Measurements from ENCODE around the gene CARMIL1. TPM values are rescaled to one million over a fixed set of nuclear protein-coding genes. Genes with fewer than 3 reads are reported as not detected.
"Not testable (repeated sequence)": the region's sequence is repeated elsewhere in the genome, so short reads cannot be mapped to it uniquely, and the experiment has no call there.

The CARMIL1 gene
- total RNA-seq, 1 donor from 2014 or later, result 1.4 TPM

GRCh38 chr6:25570578-25570977 is 291.4 kb downstream of the CARMIL1 start:
- no peak overlapping the region for H3K4me3 Mint-ChIP-seq
- DNase-seq, result no peak
- intact Hi-C loops (cut with micrococcal nuclease), result no loop called here
- no peak overlapping the region for H3K27ac Mint-ChIP-seq
- H3K27me3 Mint-ChIP-seq, result no peaks in the 10 kb centered on the region
- H3K4me1 Mint-ChIP-seq, result no peaks in the 10 kb centered on the region
- H3K36me3 Mint-ChIP-seq (ENCODE audit: low read depth), result no peaks in the 10 kb centered on the region
- H3K9me3 Mint-ChIP-seq, result no peaks in the 10 kb centered on the region

GRCh38 chr6:25576919-25577318 is 297.7 kb downstream of the CARMIL1 start:
- Mint-ChIP-seq H3K27me3 (no peaks in the 10 kb centered on the region), H3K4me3 (no peak overlapping the region), H3K36me3 (ENCODE audit: low read depth) (no peaks in the 10 kb centered on the region), H3K9me3 (no peaks in the 10 kb centered on the region), H3K4me1 (peaks cover 11% of the 10 kb centered on the region), H3K27ac (no peak overlapping the region)
- no peak for DNase-seq
- intact Hi-C loops (cut with micrococcal nuclease), result no loop called here

GRCh38 chr6:25578538-25578937 is 299.4 kb downstream of the CARMIL1 start:
- Mint-ChIP-seq H3K27me3 (no peaks in the 10 kb centered on the region), H3K4me3 (no peak overlapping the region), H3K9me3 (peaks cover 8% of the 10 kb centered on the region), H3K36me3 (ENCODE audit: low read depth) (no peaks in the 10 kb centered on the region), H3K27ac (no peak overlapping the region), H3K4me1 (peaks cover 24% of the 10 kb centered on the region)
- intact Hi-C loops (cut with micrococcal nuclease), result no loop called here
- no peak for DNase-seq

GRCh38 chr6:25579391-25579883 is 300.3 kb downstream of the CARMIL1 start:
- Mint-ChIP-seq H3K27ac (no peak overlapping the region), H3K4me3 (no peak overlapping the region), H3K4me1 (peaks cover 24% of the 10 kb centered on the region), H3K27me3 (no peaks in the 10 kb centered on the region), H3K9me3 (peaks cover 8% of the 10 kb centered on the region), H3K36me3 (ENCODE audit: low read depth) (no peaks in the 10 kb centered on the region)
- intact Hi-C loops (cut with micrococcal nuclease), result no loop called here
- DNase-seq, result no peak

- peaks cover 8% of the 10 kb centered on the region for H3K9me3 Mint-ChIP-seq
- H3K36me3 Mint-ChIP-seq (ENCODE audit: low read depth), result no peaks in the 10 kb centered on the region
- DNase-seq, result peak; percentile 68
- peaks cover 24% of the 10 kb centered on the region for H3K4me1 Mint-ChIP-seq
- peak overlapping the region; percentile 67 for H3K4me3 Mint-ChIP-seq
- H3K27ac Mint-ChIP-seq, result peak overlapping the region; percentile 76
- intact Hi-C loops (cut with micrococcal nuclease), result no loop called here
- no peaks in the 10 kb centered on the region for H3K27me3 Mint-ChIP-seq
Measured at GRCh38 chr6:25579902-25580495, 300.8 kb downstream of the CARMIL1 start.

GRCh38 chr6:25582101-25582500 is 302.9 kb downstream of the CARMIL1 start:
- Mint-ChIP-seq H3K4me1 (peaks cover 24% of the 10 kb centered on the region), H3K4me3 (no peak overlapping the region), H3K27ac (no peak overlapping the region), H3K36me3 (ENCODE audit: low read depth) (no peaks in the 10 kb centered on the region), H3K9me3 (peaks cover 8% of the 10 kb centered on the region), H3K27me3 (no peaks in the 10 kb centered on the region)
- no peak for DNase-seq
- intact Hi-C loops (cut with micrococcal nuclease), result no loop called here

GRCh38 chr6:25583099-25583498 is 303.9 kb downstream of the CARMIL1 start:
- no peak overlapping the region for H3K27ac Mint-ChIP-seq
- H3K4me1 Mint-ChIP-seq, result peaks cover 24% of the 10 kb centered on the region
- DNase-seq, result peak; percentile 72
- no peak overlapping the region for H3K4me3 Mint-ChIP-seq
- H3K27me3 Mint-ChIP-seq, result no peaks in the 10 kb centered on the region
- peaks cover 8% of the 10 kb centered on the region for H3K9me3 Mint-ChIP-seq
- intact Hi-C loops (cut with micrococcal nuclease), result no loop called here
- no peaks in the 10 kb centered on the region for H3K36me3 Mint-ChIP-seq (ENCODE audit: low read depth)

GRCh38 chr6:25583906-25584305 is 304.7 kb downstream of the CARMIL1 start:
- intact Hi-C loops (cut with micrococcal nuclease), result no loop called here
- DNase-seq, result no peak
- Mint-ChIP-seq H3K9me3 (peaks cover 8% of the 10 kb centered on the region), H3K36me3 (ENCODE audit: low read depth) (no peaks in the 10 kb centered on the region), H3K4me3 (no peak overlapping the region), H3K4me1 (peaks cover 24% of the 10 kb centered on the region), H3K27me3 (no peaks in the 10 kb centered on the region), H3K27ac (no peak overlapping the region)

- Mint-ChIP-seq H3K9me3 (peaks cover 8% of the 10 kb centered on the region), H3K4me3 (no peak overlapping the region)
- intact Hi-C loops (cut with micrococcal nuclease), result no loop called here
Measured at GRCh38 chr6:25585225-25585624, 306.1 kb downstream of the CARMIL1 start.

GRCh38 chr6:25586119-25586518 is 306.9 kb downstream of the CARMIL1 start:
- H3K4me3 Mint-ChIP-seq; H3K36me3 Mint-ChIP-seq (ENCODE audit: low read depth); H3K9me3 Mint-ChIP-seq; intact Hi-C loops (cut with micrococcal nuclease); H3K27ac Mint-ChIP-seq; H3K27me3 Mint-ChIP-seq; DNase-seq: not testable (repeated sequence)
- H3K4me1 Mint-ChIP-seq, result peaks cover 14% of the 10 kb centered on the region

More at GRCh38 chr6:25585225-25585624, 306.1 kb downstream of the CARMIL1 start:
- Mint-ChIP-seq H3K36me3 (ENCODE audit: low read depth) (no peaks in the 10 kb centered on the region), H3K27me3 (no peaks in the 10 kb centered on the region), H3K4me1 (peaks cover 18% of the 10 kb centered on the region), H3K27ac (no peak overlapping the region)
- DNase-seq, result no peak

- Mint-ChIP-seq H3K4me3 (no peak overlapping the region), H3K27me3 (no peaks in the 10 kb centered on the region), H3K27ac (no peak overlapping the region), H3K36me3 (ENCODE audit: low read depth) (no peaks in the 10 kb centered on the region), H3K4me1 (peaks cover 13% of the 10 kb centered on the region), H3K9me3 (peaks cover 8% of the 10 kb centered on the region)
- intact Hi-C loops (cut with micrococcal nuclease), result no loop called here
- DNase-seq, result no peak
Measured at GRCh38 chr6:25586927-25587326, 307.8 kb downstream of the CARMIL1 start.

- Mint-ChIP-seq H3K9me3 (no peaks in the 10 kb centered on the region), H3K4me1 (no peaks in the 10 kb centered on the region), H3K27ac (no peak overlapping the region), H3K36me3 (ENCODE audit: low read depth) (no peaks in the 10 kb centered on the region), H3K27me3 (no peaks in the 10 kb centered on the region), H3K4me3 (no peak overlapping the region)
- no peak for DNase-seq
- intact Hi-C loops (cut with micrococcal nuclease), result no loop called here
Measured at GRCh38 chr6:25590986-25591385, 311.8 kb downstream of the CARMIL1 start.

GRCh38 chr6:25596928-25597818 is 318.0 kb downstream of the CARMIL1 start:
- Mint-ChIP-seq H3K4me1 (peaks cover 2% of the 10 kb centered on the region), H3K27me3 (no peaks in the 10 kb centered on the region), H3K9me3 (no peaks in the 10 kb centered on the region), H3K36me3 (ENCODE audit: low read depth) (no peaks in the 10 kb centered on the region), H3K4me3 (no peak overlapping the region), H3K27ac (no peak overlapping the region)
- no peak for DNase-seq
- intact Hi-C loops (cut with micrococcal nuclease), result no loop called here

GRCh38 chr6:25599516-25600085 is 320.4 kb downstream of the CARMIL1 start:
- Mint-ChIP-seq H3K27ac (no peak overlapping the region), H3K9me3 (no peaks in the 10 kb centered on the region), H3K4me1 (peaks cover 2% of the 10 kb centered on the region), H3K4me3 (no peak overlapping the region), H3K27me3 (no peaks in the 10 kb centered on the region), H3K36me3 (ENCODE audit: low read depth) (no peaks in the 10 kb centered on the region)
- intact Hi-C loops (cut with micrococcal nuclease), result loop anchor here (5.0 to 10.0 kb wide), 2 partner anchors 42 to 105 kb away; no protein-coding TSS in a partner anchor
- no peak for DNase-seq

Data from activated CD4-positive, alpha-beta T cell treated with anti-CD3 and anti-CD28 coated beads, Interleukin-2, amount 10 ng/mL, durations not matched to agents 24 days and 14 days (primary cell).